SK-N-MC (cell line): ENCODE measurements around the gene IZUMO1R.

Experiments
- EZH2 ChIP-seq: fragments of 200-600 bp; sonication (generic); IDR thresholded peaks from one replicate; pipeline ENCODE4 v1.6.1; 2017; ENCODE audit warnings: antibody characterized with exemption
- POLR2AphosphoS5 ChIP-seq: IDR thresholded peaks from 2 replicates; pipeline ENCODE4 v1.6.1; 2012; ENCODE audit warnings: mild to moderate bottlenecking, low read depth, low read length, borderline replicate concordance

DNA sequence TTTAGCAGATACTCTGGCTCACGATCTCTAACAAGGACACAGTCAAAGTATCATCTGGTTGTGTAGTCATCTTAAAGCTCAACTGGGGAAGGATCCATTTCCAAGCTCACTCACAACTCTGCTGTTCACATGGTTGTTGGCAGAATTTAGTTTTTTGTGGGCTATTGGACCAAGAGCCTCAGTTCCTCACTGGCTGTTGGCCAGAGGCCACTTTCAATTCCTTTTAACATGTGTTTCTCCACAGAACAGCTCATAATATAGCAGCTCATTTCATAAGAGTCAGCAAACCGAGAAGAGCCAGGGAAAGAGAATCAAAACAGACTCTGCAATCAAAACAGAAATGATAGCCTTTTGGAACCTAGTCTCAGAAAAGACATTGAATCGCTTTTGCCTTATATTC, 22.6 kb downstream of the IZUMO1R start:
- TF ChIP-seq EZH2 (no peak), POLR2AphosphoS5 (no peak)
